Heart right ventricle (tissue), 16 donors: ENCODE data around the gene XPNPEP2. TPM values are rescaled to one million over a fixed set of nuclear protein-coding genes. Genes with fewer than 3 reads are reported as not detected.

Experiments used
- ATAC-seq, 8 donors: fragments of 200-7000 bp; cut with Tn5 transposase; one replicate each; pipeline ENCODE4 v1.9.1; 2020; ENCODE audit warnings: mild to moderate bottlenecking in 8 of 8, moderate library complexity in 8 of 8, moderate number of reproducible peaks in 1 of 8
- DNase-seq, 2 donors: peaks; one replicate each; pipeline ENCODE4 v3.0.0-alpha.2; 2020
- H3K27ac ChIP-seq, 10 donors: fragments of 200-600 bp; sonication (generic) in 2 of 10; one replicate each; pipeline versions ENCODE4 v1.5.0 to v1.8.0; 2020 to 2022; ENCODE audit warnings: mild to moderate bottlenecking in 3 of 10
- H3K27me3 ChIP-seq, 7 donors: fragments of 200-600 bp; one replicate each; pipeline ENCODE4 v1.8.0; 2021 to 2022; ENCODE audit warnings: mild to moderate bottlenecking in 2 of 7
- H3K36me3 ChIP-seq, 9 donors: fragments of 200-600 bp; sonication (generic) in 1 of 9; one replicate each; pipeline versions ENCODE4 v1.5.0 to v1.8.0; 2020 to 2022; ENCODE audit warnings: mild to moderate bottlenecking in 2 of 9
- H3K4me1 ChIP-seq, 9 donors: fragments of 200-600 bp; sonication (generic) in 1 of 9; one replicate each; pipeline versions ENCODE4 v1.5.0 to v1.8.0; 2020 to 2022; ENCODE audit warnings: mild to moderate bottlenecking in 4 of 9
- H3K4me3 ChIP-seq, 10 donors: fragments of 200-600 bp; sonication (generic) in 2 of 10; one replicate each; pipeline versions ENCODE4 v1.5.0 to v1.8.0; 2020 to 2022; ENCODE audit warnings: mild to moderate bottlenecking in 7 of 10, moderate library complexity in 2 of 10
- H3K9me3 ChIP-seq, 11 donors: fragments of 200-600 bp in 10 of 11; sonication (generic) in 2 of 11; one replicate each; pipeline versions ENCODE4 v1.5.0 to v1.8.0; 2013 to 2022; ENCODE audit warnings: mild to moderate bottlenecking in 2 of 11, control low read depth in 1 of 11, moderate library complexity in 1 of 11
- WGBS, 2 donors: extraction: QIAGEN DNeasy Blood & Tissue Kit; methylation state at CpG; one replicate each; pipeline ENCODE4 v1.1.7; 2013; ENCODE audit warnings: inconsistent platforms in 1 of 2; 5-methylcytosine and 5-hydroxymethylcytosine counted together
- intact Hi-C, 10 donors: fragments of 100-400 bp; cut with DNase I; formaldehyde crosslinking; loops; one replicate each; pipeline versions ENCODE4 v1.11.1 to v1.14.2; 2022
- polyA plus RNA-seq, 2 donors: library from polyadenylated mRNA; stranded (reverse); fragments of 200-250 nt; gene quantifications; one replicate each; pipeline ENCODE4 v1.2.3, GENCODE V29; 2013
- total RNA-seq, 10 donors: library from RNA; stranded (reverse); fragmentation: NEBNext Ultra II Directional in 3 of 10; extraction: Animal tissue kit (Norgen Biotek cat#: 25700) in 3 of 10; gene quantifications; one replicate each; pipeline versions ENCODE4 v1.2.1 to v1.2.4, GENCODE V29; 2021 to 2023
- TF ChIP-seq, protein P1 (sequence below), 9 donors: fragments of 200-600 bp; sonication (generic) in 2 of 9; IDR thresholded peaks; one replicate each; pipeline versions ENCODE4 v1.5.0 to v1.8.0; 2021 to 2022; ENCODE audit warnings: antibody characterized with exemption in 9 of 9, mild to moderate bottlenecking in 5 of 9, moderate library complexity in 1 of 9
- donor health status: Arrhythmogenic right ventricular cardiomyopathy.
- donor health status: ischemic (EF 13 %, LVEDD 7.1; RV severe dilation, severe dysfunction).
- donor health status: healthy with polysubstance abuse.
- donor health status: DM: no; HTN: yes; CAD: no.
- donor health status: DM: no; HTN: no; CAD: no.
- donor health status: ischemic (EF 25% LVEDD 6.9; RV normal size, moderate dysfunction).
- donor health status: ischemic (EF 25% LVEDD 5.7; RV mildly dilated, moderate dysfunction).
- donor health status: healthy.
- donor health status: DM: yes; HTN: yes; CAD: no.
- donor health status: Ischemic cardiomyopathy.
- donor health status: ischemic (EF 35%, LVEDD 5.7; RV mildly dilated, moderate dysfunction).
- donor health status: nonischemic (EF 11% LVEDD 7.7; RV severe dilation, severe dysfunction).
- donor health status: DM: yes; HTN: yes; CAD: no.
- donor health status: PGD.
- donor health status: ischemic (EF 29% LVEDD 5.4; RV normal size, mild dysfunction).
- donor health status: nonischemic (EF 23%, LVEDD 6.1; RV moderate dilation, normal function).

Gene XPNPEP2
- total and polyA plus RNA-seq, 12 donors: 0.18 to 2.2 (median 0.52) TPM

DNA sequence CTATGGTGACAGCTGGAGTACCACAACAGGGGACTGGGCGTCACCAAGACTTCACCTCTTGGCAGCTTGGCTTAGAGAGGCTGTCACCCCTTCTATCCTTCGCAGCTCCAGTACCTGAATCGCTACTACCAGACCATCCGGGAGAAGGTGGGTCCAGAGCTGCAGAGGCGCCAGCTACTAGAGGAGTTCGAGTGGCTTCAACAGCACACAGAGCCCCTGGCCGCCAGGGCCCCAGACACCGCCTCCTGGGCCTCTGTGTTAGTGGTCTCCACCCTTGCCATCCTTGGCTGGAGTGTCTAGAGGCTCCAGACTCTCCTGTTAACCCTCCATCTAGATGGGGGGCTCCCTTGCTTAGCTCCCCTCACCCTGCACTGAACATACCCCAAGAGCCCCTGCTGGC is 29.4 kb downstream of the XPNPEP2 start:
- TF ChIP-seq, protein P1, sequence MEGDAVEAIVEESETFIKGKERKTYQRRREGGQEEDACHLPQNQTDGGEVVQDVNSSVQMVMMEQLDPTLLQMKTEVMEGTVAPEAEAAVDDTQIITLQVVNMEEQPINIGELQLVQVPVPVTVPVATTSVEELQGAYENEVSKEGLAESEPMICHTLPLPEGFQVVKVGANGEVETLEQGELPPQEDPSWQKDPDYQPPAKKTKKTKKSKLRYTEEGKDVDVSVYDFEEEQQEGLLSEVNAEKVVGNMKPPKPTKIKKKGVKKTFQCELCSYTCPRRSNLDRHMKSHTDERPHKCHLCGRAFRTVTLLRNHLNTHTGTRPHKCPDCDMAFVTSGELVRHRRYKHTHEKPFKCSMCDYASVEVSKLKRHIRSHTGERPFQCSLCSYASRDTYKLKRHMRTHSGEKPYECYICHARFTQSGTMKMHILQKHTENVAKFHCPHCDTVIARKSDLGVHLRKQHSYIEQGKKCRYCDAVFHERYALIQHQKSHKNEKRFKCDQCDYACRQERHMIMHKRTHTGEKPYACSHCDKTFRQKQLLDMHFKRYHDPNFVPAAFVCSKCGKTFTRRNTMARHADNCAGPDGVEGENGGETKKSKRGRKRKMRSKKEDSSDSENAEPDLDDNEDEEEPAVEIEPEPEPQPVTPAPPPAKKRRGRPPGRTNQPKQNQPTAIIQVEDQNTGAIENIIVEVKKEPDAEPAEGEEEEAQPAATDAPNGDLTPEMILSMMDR (IDR thresholded peaks at IDR 0.05): no peak
- Histone ChIP-seq H3K36me3 (no peaks in the 10 kb centered on the region), H3K4me3 (no peak overlapping the region), H3K27me3 (no peaks in the 10 kb centered on the region), H3K4me1 (peaks cover 0 to 37% (median 0%) of the 10 kb centered on the region in 9 donors), H3K27ac (no peak overlapping the region), H3K9me3 (no peaks in the 10 kb centered on the region)
- 97 to 98% methylated on average over 8 of the region's 8 CpGs for whole genome bisulfite sequencing, 2 donors
- DNase-seq: no peak
- no peak for ATAC-seq
- intact Hi-C loops: no loop called here

DNA sequence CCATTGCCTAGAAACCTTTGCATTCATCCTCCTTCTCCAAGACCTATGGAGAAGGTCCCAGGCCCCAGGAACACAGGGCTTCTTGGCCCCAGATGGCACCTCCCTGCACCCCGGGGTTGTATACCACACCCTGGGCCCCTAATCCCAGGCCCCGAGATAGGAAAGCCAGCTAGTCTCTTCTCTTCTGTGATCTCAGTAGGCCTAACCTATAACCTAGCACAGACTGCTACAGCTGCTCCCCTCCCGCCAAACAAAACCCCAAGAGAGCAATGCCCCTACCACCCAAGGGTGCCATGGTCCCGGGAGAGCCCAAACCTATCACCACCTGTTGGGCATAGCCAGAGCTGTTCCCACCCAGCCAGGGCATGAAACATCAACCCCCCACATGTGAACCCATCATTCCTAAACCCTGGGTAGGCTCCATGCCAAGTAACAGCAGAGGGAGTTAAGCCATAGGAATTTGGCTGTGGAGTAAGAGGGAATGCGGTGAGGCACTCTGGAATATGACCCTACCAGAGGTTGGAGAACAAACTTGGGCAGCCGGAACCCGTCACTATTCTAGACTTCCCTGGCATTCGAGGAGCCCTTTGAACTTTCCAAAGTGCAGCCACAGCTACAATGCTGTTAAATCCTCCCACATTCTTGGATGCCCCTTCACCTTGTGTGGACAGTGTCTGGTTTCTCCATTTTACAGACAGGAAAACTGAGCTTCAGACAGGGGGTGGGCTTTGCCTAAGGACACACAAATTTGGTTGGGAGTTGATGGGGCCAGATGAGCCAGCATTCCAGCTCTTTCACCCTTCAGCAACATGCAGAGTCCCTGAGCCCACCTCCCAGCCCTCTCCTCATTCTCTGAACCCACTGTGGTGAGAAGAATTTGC is 30.0 kb downstream of the XPNPEP2 start:
- intact Hi-C loops: no loop called here
- Histone ChIP-seq H3K36me3 (no peaks in the 10 kb centered on the region), H3K4me3 (no peak overlapping the region), H3K27me3 (no peaks in the 10 kb centered on the region), H3K27ac (peak overlapping the region in 1 of 10 donors; percentile 64), H3K9me3 (no peaks in the 10 kb centered on the region), H3K4me1 (peaks cover 0 to 43% (median 0%) of the 10 kb centered on the region in 9 donors)
- ATAC-seq (no peak), DNase-seq (no peak)
- TF ChIP-seq, protein P1 (IDR thresholded peaks at IDR 0.05): no peak
- WGBS, 2 donors: 90 to 92% methylated on average over 7 to 8 of the region's 8 CpGs

DNA sequence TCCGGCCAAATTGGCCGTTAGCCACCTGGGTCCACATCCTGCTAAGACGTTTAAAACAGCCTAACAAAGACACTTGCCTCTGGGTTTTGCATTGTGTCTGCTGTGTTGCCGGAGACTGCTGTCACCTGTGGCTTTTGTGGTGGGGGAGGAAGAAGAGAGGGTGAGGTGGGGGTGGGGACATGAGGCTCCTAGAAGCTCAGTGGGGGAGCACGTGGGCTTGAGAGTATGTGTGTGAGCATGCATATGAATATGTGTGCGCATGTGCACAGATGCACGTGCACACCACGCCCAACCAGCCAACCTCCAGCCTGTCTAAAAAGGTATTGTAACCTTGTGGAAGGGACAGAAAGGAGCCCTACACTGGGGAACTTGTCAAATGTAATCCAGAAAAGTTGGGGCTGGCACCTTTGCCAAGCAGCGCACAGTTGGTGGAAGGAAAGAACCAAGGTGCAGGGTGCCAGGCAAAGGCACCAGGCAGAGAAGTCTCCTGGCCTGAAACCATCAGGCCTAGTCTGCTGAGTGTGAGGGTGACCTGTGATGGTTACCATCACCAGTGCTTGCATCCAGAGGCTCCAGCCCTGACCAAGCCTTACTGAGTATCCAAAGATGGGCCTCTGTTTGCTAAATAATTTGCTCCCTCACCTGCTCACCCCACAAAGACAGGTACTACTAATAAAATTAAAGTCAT is 30.8 kb downstream of the XPNPEP2 start:
- ATAC-seq (no peak), DNase-seq (no peak)
- H3K27me3 ChIP-seq: no peaks in the 10 kb centered on the region
- TF ChIP-seq, protein P1 (IDR thresholded peaks at IDR 0.05): no peak
- H3K4me3 ChIP-seq: no peak overlapping the region
- H3K27ac ChIP-seq: peak overlapping the region in 1 of 10 donors; percentile 64
- no peaks in the 10 kb centered on the region for H3K9me3 ChIP-seq
- peaks cover 0 to 48% (median 0%) of the 10 kb centered on the region in 9 donors for H3K4me1 ChIP-seq
- intact Hi-C loops: no loop called here
- H3K36me3 ChIP-seq: no peaks in the 10 kb centered on the region
- 57 to 63% methylated on average over 9 of the region's 9 CpGs for WGBS, 2 donors

DNA sequence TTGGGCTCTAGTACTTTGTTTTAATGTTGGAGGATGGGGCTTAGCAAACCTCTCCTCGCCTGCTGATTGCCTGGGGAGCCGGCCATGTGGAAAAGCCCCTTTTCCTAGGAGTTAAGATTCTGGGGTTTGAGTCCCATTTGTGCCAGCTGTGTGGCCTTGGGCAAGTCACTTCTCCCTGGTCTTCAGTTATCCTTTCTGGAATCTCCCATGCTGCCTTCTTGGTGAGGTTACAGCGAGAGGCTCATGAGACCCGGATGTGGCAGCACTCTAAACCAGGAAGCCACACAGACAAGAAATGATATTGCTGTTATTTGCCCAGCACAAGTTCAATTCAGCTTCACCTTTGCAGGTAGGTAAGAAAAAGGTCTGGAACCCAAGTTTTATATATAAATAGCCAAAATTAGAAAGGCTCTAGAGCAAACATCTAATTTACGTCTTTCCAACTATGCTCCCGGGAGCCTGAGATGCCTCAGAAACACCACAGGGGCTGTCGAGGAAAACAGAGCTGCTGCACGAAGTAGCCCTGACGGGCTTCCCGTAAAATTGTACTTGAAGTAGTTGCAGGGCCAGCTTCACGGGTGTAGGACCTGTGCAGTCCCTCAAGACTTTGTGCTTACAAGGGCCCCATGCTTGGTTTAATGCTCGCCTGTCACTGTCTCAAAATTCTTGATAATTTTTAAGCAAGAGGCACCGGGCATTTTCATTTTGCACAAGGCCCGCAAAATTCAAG is 32.7 kb downstream of the XPNPEP2 start:
- DNase-seq (no peak), ATAC-seq (no peak)
- intact Hi-C loops: no loop called here
- no peaks in the 10 kb centered on the region for H3K36me3 ChIP-seq
- WGBS, 2 donors: 83% methylated on average over 14 of the region's 14 CpGs
- no peaks in the 10 kb centered on the region for H3K9me3 ChIP-seq
- H3K27ac ChIP-seq: peak overlapping the region in 1 of 10 donors; percentile 50
- no peak overlapping the region for H3K4me3 ChIP-seq
- H3K4me1 ChIP-seq: peaks cover 0 to 52% (median 0%) of the 10 kb centered on the region in 9 donors
- H3K27me3 ChIP-seq: no peaks in the 10 kb centered on the region
- TF ChIP-seq, protein P1 (IDR thresholded peaks at IDR 0.05): no peak
